SKM-1 treated with dmso at 0.1 percent for 144 hours (cell line): ENCODE measurements around the gene SKA1.
"Not testable (repeated sequence)": the region's sequence is repeated elsewhere in the genome, so short reads cannot be mapped to it uniquely, and the experiment has no call there.

ENCODE experiments used
- DNase-seq: peaks from one replicate; lab custom pipeline; 2025; ENCODE audit not compliant: unreplicated experiment; lab: John Stamatoyannopoulos, UW

SKA1 gene

GRCh38 chr18:50428531-50429206, 53.8 kb downstream of the SKA1 start:
- DNase-seq: no peak

GRCh38 chr18:50429207-50429948, 54.5 kb downstream of the SKA1 start:
- DNase-seq: peak; percentile 30

GRCh38 chr18:50432915-50433314, 58.1 kb downstream of the SKA1 start:
- DNase-seq: no peak

GRCh38 chr18:50436742-50437141, 61.9 kb downstream of the SKA1 start:
- not testable (repeated sequence) for DNase-seq

- DNase-seq: no peak
These were observed 64.7 kb downstream of the SKA1 start for GRCh38 chr18:50439460-50440015.

- DNase-seq: no peak
These were observed 66.2 kb downstream of the SKA1 start for GRCh38 chr18:50441016-50441415.

- no peak for DNase-seq
These were observed 66.7 kb downstream of the SKA1 start for GRCh38 chr18:50441501-50441900.
